ENCODE data around the gene PEX13.
A peak's percentile ranks its signal among the peaks of the same experiment; 100 is the strongest.
"Not testable (repeated sequence)": the region's sequence is repeated elsewhere in the genome, so short reads cannot be mapped to it uniquely, and the experiment has no call there.

PEX13 gene

GRCh38 chr2:60998628-60999545 lies 18.6 kb upstream of the PEX13 start:
- DNase-seq (ENCODE audit: low read depth), result peak; percentile 76
- peak; percentile 25 for TF ChIP-seq CTCF (IDR thresholded peaks at IDR 0.05; ENCODE audit: low read depth, low read length)
- no peak for TF ChIP-seq POLR2A (IDR thresholded peaks at IDR 0.05; ENCODE audit: extremely low read depth, insufficient read length)
- no peak for TF ChIP-seq MAX (IDR thresholded peaks at IDR 0.05; ENCODE audit: low read depth, low read length)
- no peak overlapping the region for H3K4me3 ChIP-seq (ENCODE audit: low read depth, low read length)

DNA sequence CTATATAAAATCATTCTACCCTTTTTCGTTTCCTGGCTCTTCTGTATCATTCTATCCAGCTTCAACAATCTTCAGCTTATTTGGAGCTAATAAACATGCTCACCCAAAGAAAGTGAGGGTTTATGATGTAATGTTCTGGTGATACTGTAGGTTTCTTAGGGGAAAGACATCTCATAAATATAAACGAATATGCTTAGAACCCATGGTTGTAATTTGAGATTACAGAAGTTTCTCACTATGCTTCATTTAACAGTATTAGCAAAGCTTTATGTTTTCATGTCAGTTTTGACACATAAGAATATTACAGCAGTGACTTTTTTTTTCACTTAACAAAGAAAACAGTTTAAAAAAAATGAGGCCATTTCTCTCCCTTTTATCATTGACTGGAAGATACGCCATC lies 11.8 kb upstream of the PEX13 start:
- no peak overlapping the region for H3K4me3 ChIP-seq (ENCODE audit: low read depth, low read length)
- DNase-seq (ENCODE audit: low read depth), result no peak
- TF ChIP-seq MAX (IDR thresholded peaks at IDR 0.05; ENCODE audit: low read depth, low read length), result no peak
- no peak for TF ChIP-seq POLR2A (IDR thresholded peaks at IDR 0.05; ENCODE audit: extremely low read depth, insufficient read length)
- TF ChIP-seq MYC (IDR thresholded peaks at IDR 0.05; ENCODE audit: low read depth, low read length), result no peak
- TF ChIP-seq CTCF (IDR thresholded peaks at IDR 0.05; ENCODE audit: low read depth, low read length), result no peak

- DNase-seq (ENCODE audit: low read depth), result no peak
- no peak overlapping the region for H3K4me3 ChIP-seq (ENCODE audit: low read depth, low read length)
- TF ChIP-seq MAX (IDR thresholded peaks at IDR 0.05; ENCODE audit: low read depth, low read length), result no peak
- no peak for TF ChIP-seq CTCF (IDR thresholded peaks at IDR 0.05; ENCODE audit: low read depth, low read length)
- no peak for TF ChIP-seq MYC (IDR thresholded peaks at IDR 0.05; ENCODE audit: low read depth, low read length)
- no peak for TF ChIP-seq POLR2A (IDR thresholded peaks at IDR 0.05; ENCODE audit: extremely low read depth, insufficient read length)
Measured at GRCh38 chr2:61006486-61007105, 10.9 kb upstream of the PEX13 start.

- no peak overlapping the region for H3K4me3 ChIP-seq (ENCODE audit: low read depth, low read length)
- no peak for DNase-seq (ENCODE audit: low read depth)
- TF ChIP-seq MYC (IDR thresholded peaks at IDR 0.05; ENCODE audit: low read depth, low read length) (no peak), POLR2A (IDR thresholded peaks at IDR 0.05; ENCODE audit: extremely low read depth, insufficient read length) (no peak), CTCF (IDR thresholded peaks at IDR 0.05; ENCODE audit: low read depth, low read length) (no peak), MAX (IDR thresholded peaks at IDR 0.05; ENCODE audit: low read depth, low read length) (no peak)
Measured at GRCh38 chr2:61009355-61009754, 8.2 kb upstream of the PEX13 start.

GRCh38 chr2:61011678-61012077 lies 5.8 kb upstream of the PEX13 start:
- no peak for TF ChIP-seq MAX (IDR thresholded peaks at IDR 0.05; ENCODE audit: low read depth, low read length)
- TF ChIP-seq CTCF (IDR thresholded peaks at IDR 0.05; ENCODE audit: low read depth, low read length), result no peak
- TF ChIP-seq MYC (IDR thresholded peaks at IDR 0.05; ENCODE audit: low read depth, low read length), result no peak
- no peak for TF ChIP-seq POLR2A (IDR thresholded peaks at IDR 0.05; ENCODE audit: extremely low read depth, insufficient read length)
- DNase-seq (ENCODE audit: low read depth), result peak; percentile 27
- H3K4me3 ChIP-seq (ENCODE audit: low read depth, low read length), result no peak overlapping the region

- DNase-seq (ENCODE audit: low read depth), result peak; percentile 83
Measured at GRCh38 chr2:61012303-61012702, 5.2 kb upstream of the PEX13 start.

More at GRCh38 chr2:61012303-61012702, 5.2 kb upstream of the PEX13 start:
- not testable (repeated sequence) for H3K4me3 ChIP-seq (ENCODE audit: low read depth, low read length)
